Measurements from ENCODE around the gene NBPF1.
"Not testable (repeated sequence)": the region's sequence is repeated elsewhere in the genome, so short reads cannot be mapped to it uniquely, and the experiment has no call there.

The NBPF1 gene

DNA sequence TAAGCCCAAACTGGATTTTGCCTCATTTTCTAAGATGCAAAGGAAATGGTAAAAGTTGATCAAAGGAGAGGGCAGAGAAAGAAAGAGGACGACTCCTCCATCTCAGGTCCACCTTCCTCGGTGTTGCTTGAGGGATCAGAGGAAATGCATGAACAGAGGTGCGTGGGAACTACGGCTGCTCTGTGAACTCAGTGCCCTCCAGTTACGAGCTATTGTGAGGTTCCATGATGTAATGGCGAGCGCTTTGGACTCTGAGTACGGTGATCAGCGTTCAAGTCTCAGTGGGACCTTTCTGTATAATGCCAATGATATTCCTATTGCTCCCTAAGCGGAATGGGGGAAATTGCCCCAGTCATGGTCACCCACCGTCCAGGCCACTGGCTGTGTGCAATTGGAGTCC is 60.1 kb downstream of the NBPF1 start:
- H3K27ac ChIP-seq (ENCODE audit: low read depth, low read length, severe bottlenecking); H3K4me3 ChIP-seq (ENCODE audit: extremely low read depth, insufficient read depth, low read length, poor library complexity, severe bottlenecking); H3K4me1 ChIP-seq (ENCODE audit: control insufficient read depth, insufficient read depth, low read length, poor library complexity, severe bottlenecking); H3K36me3 ChIP-seq (ENCODE audit: control insufficient read depth, insufficient read depth, low read length); H3K9me3 ChIP-seq (ENCODE audit: control insufficient read depth, low read length): not testable (repeated sequence)
- 96% methylated on average over 5 of the region's 11 CpGs; no CpG with 5 or more reads in 1 of the 2 experiments for whole genome bisulfite sequencing, 2 experiments (ENCODE audit: insufficient coverage in 2 of 2)

DNA sequence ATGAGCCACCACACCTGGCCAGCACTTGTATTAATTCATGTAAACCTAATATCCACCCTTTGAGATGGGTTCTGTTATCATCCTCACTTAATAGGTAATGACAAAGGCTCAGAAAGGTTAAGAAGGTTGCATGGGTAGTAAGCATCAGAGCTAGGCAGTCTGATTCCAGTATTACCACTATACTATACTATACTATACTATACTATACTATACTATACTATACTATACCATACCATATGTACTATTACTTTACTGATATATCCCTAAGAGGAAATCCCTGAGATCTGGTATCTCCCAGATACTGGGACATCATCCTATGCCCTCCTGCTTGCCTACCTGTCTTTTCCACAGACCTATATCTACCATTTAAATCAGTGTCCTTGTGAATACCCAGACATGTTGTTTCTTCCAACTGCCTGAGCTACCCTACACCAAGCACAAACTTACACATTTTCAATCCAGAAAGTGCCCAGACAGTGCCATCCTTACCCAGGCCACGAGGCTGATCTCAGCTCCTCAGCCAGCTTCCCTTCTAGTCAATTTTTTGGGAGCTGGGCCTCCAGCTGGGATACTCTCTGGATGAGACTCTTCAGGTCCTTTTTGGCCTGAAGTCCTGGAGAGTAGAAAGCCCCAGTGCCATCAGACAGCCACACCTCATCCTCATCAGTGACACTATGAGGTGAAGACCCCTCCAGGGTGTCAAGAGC is 63.0 kb downstream of the NBPF1 start:
- not testable (repeated sequence) for H3K36me3 ChIP-seq (ENCODE audit: control insufficient read depth, insufficient read depth, low read length); H3K4me1 ChIP-seq (ENCODE audit: control insufficient read depth, insufficient read depth, low read length, poor library complexity, severe bottlenecking); H3K4me3 ChIP-seq (ENCODE audit: extremely low read depth, insufficient read depth, low read length, poor library complexity, severe bottlenecking); H3K27ac ChIP-seq (ENCODE audit: low read depth, low read length, severe bottlenecking); H3K9me3 ChIP-seq (ENCODE audit: control insufficient read depth, low read length)
- WGBS, 2 experiments (ENCODE audit: insufficient coverage in 2 of 2) = no CpG with 5 or more reads among the region's 1 CpG

DNA sequence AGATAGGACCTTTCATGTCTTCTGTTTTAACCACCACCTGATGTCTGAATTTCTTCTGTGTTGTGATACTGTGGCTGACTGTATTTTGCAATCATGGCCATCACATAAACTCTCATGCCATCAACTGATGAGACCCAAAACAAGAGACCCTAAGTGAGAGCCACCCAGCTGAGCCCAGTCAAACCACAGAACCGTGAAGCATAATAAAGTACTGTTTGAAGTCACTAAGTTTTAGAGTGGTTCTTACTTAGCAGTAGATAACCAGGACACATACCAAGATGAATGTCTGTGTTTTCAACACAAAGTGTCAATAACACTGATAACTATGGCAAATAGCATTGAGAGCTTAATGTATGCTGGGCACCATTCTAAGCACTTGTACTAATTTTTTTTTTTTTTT is 63.8 kb downstream of the NBPF1 start:
- H3K9me3 ChIP-seq (ENCODE audit: control insufficient read depth, low read length); H3K27ac ChIP-seq (ENCODE audit: low read depth, low read length, severe bottlenecking); H3K36me3 ChIP-seq (ENCODE audit: control insufficient read depth, insufficient read depth, low read length); H3K4me3 ChIP-seq (ENCODE audit: extremely low read depth, insufficient read depth, low read length, poor library complexity, severe bottlenecking); H3K4me1 ChIP-seq (ENCODE audit: control insufficient read depth, insufficient read depth, low read length, poor library complexity, severe bottlenecking): not testable (repeated sequence)
- no CpG with 5 or more reads among the region's 1 CpG for WGBS, 2 experiments (ENCODE audit: insufficient coverage in 2 of 2)

DNA sequence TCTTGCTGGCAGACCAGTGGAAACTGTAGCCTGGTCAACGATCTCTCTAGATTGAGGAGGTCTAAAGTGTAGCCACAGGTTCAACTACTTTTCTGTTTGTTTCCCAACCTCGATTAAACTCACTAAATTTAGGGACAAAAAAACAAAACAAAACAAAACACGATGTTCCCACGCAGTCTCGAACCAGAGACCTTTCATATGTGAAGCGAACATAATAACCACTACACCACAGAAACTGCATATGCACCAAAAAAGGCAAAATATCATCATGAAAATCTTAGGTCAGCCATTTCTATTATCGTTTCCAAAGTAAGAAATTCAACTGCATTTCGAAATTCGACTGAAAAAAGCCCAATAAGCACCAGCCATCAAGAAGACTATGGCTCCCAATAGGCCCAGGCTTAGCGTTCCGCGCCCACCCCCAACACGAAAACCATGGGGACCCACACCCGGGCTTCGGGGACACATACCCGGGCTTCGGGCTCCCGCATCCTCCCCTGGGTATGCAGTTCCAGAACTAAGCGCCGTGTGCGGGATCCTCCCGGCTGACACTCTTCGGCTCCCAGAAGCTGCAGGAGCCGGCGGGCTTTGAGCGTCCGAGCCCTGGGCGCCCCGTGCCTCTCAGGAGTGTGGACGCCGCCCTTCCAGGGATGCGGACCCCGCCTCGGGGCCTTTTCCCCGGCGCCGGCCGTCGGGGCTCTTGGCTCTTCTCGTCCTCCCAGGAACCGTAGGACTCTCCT is 65.7 kb downstream of the NBPF1 start:
- WGBS, 2 experiments (ENCODE audit: insufficient coverage in 2 of 2) = no CpG with 5 or more reads among the region's 41 CpGs
- not testable (repeated sequence) for H3K4me1 ChIP-seq (ENCODE audit: control insufficient read depth, insufficient read depth, low read length, poor library complexity, severe bottlenecking); H3K9me3 ChIP-seq (ENCODE audit: control insufficient read depth, low read length); H3K36me3 ChIP-seq (ENCODE audit: control insufficient read depth, insufficient read depth, low read length); H3K27ac ChIP-seq (ENCODE audit: low read depth, low read length, severe bottlenecking); H3K4me3 ChIP-seq (ENCODE audit: extremely low read depth, insufficient read depth, low read length, poor library complexity, severe bottlenecking)

DNA sequence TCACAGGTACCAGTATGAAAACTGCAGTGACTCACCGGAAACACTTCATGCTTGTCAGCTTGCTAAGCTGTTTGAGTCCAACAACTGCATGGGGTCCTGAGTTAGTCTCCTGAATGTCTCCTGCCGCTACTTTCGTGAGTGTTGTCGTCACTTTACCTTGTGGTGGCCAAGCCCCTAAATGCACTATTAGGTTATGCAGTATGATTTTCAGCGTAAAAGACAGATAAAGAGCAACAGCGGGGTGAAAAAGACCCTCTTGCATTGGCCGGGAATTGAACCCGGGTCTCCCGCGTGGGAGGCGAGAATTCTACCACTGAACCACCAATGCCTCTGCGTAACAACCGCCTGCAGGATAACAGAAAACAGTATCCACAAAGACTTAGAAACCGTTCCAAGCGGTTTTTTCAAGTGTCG is 67.7 kb downstream of the NBPF1 start:
- not testable (repeated sequence) for H3K4me1 ChIP-seq (ENCODE audit: control insufficient read depth, insufficient read depth, low read length, poor library complexity, severe bottlenecking); H3K9me3 ChIP-seq (ENCODE audit: control insufficient read depth, low read length); H3K4me3 ChIP-seq (ENCODE audit: extremely low read depth, insufficient read depth, low read length, poor library complexity, severe bottlenecking); H3K27ac ChIP-seq (ENCODE audit: low read depth, low read length, severe bottlenecking); H3K36me3 ChIP-seq (ENCODE audit: control insufficient read depth, insufficient read depth, low read length)
- WGBS, 2 experiments (ENCODE audit: insufficient coverage in 2 of 2) = 0 to 8% methylated on average over 2 to 7 of the region's 16 CpGs

DNA sequence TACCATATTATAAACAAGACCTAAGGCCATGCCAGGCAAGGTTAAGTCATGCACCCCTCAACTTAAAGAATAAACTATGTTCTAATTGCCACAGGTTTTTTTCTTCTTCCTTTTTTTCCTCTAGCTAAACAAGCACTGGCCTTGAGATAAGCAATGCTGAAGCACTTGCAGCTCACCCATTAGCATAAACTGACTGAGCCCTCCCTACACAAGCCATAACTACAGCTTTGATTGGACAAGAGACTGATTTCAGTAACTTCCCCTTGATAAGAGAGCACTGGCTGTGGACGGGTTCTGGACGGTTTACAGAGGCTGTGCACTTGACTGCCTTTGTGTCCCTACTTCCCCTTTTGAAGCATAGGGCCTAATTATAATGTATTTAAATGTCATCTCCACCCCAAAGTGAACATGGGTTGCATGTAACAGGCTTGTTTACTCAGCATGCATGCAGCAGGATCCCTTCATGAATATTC is 72.9 kb downstream of the NBPF1 start:
- no CpG with 5 or more reads among the region's 2 CpGs for WGBS, 2 experiments (ENCODE audit: insufficient coverage in 2 of 2)
- H3K4me3 ChIP-seq (ENCODE audit: extremely low read depth, insufficient read depth, low read length, poor library complexity, severe bottlenecking); H3K4me1 ChIP-seq (ENCODE audit: control insufficient read depth, insufficient read depth, low read length, poor library complexity, severe bottlenecking); H3K36me3 ChIP-seq (ENCODE audit: control insufficient read depth, insufficient read depth, low read length); H3K9me3 ChIP-seq (ENCODE audit: control insufficient read depth, low read length); H3K27ac ChIP-seq (ENCODE audit: low read depth, low read length, severe bottlenecking): not testable (repeated sequence)

DNA sequence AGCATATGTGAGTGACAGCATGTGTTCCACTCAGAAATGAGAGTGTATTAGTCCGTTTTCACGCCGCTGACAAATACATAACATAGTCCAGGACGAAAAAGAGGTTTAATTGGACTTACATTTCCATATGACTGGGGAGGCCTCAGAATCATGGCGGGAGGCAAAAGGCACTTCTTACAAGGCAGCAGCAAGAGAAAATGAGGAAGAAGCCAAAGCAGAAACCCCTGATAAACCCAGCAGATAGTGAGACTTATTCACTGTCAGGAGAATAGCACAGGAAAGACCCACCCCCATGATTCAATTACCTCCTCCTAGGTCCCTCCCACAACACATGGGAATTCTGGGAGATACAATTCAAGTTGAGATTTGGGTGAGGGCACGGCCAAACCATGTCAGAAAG is 75.8 kb downstream of the NBPF1 start:
- H3K9me3 ChIP-seq (ENCODE audit: control insufficient read depth, low read length); H3K4me3 ChIP-seq (ENCODE audit: extremely low read depth, insufficient read depth, low read length, poor library complexity, severe bottlenecking); H3K4me1 ChIP-seq (ENCODE audit: control insufficient read depth, insufficient read depth, low read length, poor library complexity, severe bottlenecking); H3K36me3 ChIP-seq (ENCODE audit: control insufficient read depth, insufficient read depth, low read length); H3K27ac ChIP-seq (ENCODE audit: low read depth, low read length, severe bottlenecking): not testable (repeated sequence)
- WGBS, 2 experiments (ENCODE audit: insufficient coverage in 2 of 2) = no CpG with 5 or more reads among the region's 6 CpGs

DNA sequence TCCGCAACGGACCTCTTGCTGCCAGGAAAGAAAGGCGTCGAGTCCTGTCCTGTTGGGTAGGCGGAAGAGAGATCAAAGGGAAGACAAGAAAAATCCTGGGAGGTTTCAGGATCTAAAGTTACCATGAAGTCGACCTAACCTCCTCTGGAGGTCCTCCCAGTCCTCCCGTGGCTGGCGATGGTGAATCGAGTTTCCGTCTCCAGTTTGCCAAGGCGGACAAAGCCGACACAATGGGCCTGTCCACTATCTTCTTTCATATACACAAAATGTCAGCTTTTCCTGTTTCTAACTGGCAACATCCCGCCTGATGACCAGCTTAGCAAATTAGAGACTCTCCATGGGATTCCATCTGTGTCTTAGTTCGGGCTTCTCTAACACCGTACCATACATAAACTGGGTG is 76.6 kb downstream of the NBPF1 start:
- not testable (repeated sequence) for H3K27ac ChIP-seq (ENCODE audit: low read depth, low read length, severe bottlenecking); H3K36me3 ChIP-seq (ENCODE audit: control insufficient read depth, insufficient read depth, low read length); H3K9me3 ChIP-seq (ENCODE audit: control insufficient read depth, low read length); H3K4me3 ChIP-seq (ENCODE audit: extremely low read depth, insufficient read depth, low read length, poor library complexity, severe bottlenecking); H3K4me1 ChIP-seq (ENCODE audit: control insufficient read depth, insufficient read depth, low read length, poor library complexity, severe bottlenecking)
- WGBS, 2 experiments (ENCODE audit: insufficient coverage in 2 of 2) = 85 to 91% methylated on average over 4 to 14 of the region's 15 CpGs

DNA sequence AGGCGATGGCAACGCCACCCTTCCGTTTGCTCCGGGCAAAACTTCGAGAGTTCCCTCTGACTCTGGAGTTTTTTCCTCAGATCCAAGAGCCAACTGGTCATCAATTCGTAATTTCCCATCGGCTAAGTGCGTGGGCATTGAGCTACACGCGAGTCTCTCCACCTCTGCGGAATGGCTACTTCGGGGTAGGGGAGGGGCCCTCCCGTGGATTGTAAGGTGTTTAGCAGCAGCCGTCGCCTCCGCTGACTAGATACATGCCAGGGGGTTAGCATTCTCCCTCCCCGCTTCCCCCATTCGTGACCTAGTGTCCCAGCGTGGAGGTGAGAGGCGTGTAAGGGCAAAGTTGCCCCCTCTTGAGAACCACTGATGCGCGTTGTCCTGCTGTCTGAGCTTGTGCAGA is 77.5 kb downstream of the NBPF1 start:
- not testable (repeated sequence) for H3K36me3 ChIP-seq (ENCODE audit: control insufficient read depth, insufficient read depth, low read length); H3K4me1 ChIP-seq (ENCODE audit: control insufficient read depth, insufficient read depth, low read length, poor library complexity, severe bottlenecking); H3K27ac ChIP-seq (ENCODE audit: low read depth, low read length, severe bottlenecking); H3K9me3 ChIP-seq (ENCODE audit: control insufficient read depth, low read length); H3K4me3 ChIP-seq (ENCODE audit: extremely low read depth, insufficient read depth, low read length, poor library complexity, severe bottlenecking)
- WGBS, 2 experiments (ENCODE audit: insufficient coverage in 2 of 2) = no CpG with 5 or more reads among the region's 22 CpGs

DNA sequence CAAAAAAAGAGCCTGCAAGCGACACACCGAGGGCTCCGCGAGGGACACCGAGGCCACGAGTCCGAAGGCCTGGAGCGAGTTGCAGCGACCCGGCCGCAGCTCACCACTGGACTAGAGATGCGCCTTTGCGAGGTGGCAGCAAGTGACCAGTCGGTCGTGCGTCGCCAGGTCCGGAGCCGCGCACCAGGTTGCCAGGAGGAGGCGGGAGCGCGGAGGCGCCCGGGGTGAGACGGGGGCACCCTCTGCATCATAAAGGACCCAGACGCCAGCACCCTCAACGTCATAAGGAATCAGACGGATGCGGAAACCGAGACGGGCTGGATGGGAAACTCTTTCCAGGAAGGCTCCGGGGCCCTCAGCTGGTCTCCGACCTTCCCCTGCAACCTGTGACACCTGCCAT is 77.9 kb downstream of the NBPF1 start:
- WGBS, 2 experiments (ENCODE audit: insufficient coverage in 2 of 2) = 0 to 2% methylated on average over 11 to 13 of the region's 34 CpGs
- H3K27ac ChIP-seq (ENCODE audit: low read depth, low read length, severe bottlenecking); H3K4me1 ChIP-seq (ENCODE audit: control insufficient read depth, insufficient read depth, low read length, poor library complexity, severe bottlenecking); H3K36me3 ChIP-seq (ENCODE audit: control insufficient read depth, insufficient read depth, low read length); H3K9me3 ChIP-seq (ENCODE audit: control insufficient read depth, low read length): not testable (repeated sequence)
- peak overlapping the region; percentile 37 for H3K4me3 ChIP-seq (ENCODE audit: extremely low read depth, insufficient read depth, low read length, poor library complexity, severe bottlenecking)

DNA sequence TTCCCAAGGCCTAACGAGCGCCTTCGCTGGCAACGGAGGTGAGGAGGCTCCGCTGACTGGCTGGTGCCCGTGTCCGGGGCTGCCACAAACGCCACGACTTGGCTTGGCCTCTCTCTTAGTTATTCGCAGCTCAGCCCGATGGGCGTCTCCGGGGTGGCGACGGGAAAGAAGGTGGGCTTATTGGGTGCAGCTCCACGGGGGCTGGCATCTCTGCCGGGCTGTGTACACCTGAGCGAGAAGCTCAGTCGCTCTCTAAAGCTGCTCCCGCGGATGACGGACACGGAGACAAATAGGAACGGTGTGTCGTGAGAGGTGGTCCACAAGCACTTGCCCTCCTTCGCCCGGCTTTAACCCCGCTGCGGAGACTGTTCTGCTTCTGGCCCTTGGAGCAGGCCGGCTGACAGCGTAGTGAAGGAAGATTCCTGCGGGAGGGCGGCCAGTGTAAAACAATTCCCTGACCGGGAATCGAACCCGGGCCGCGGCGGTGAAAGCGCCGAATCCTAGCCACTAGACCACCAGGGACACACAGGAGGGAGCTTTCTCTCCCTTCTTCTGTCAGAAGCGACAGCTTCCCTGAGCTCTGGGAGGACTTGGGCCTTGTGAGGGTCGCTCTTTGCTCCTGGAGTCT is 78.4 kb downstream of the NBPF1 start:
- not testable (repeated sequence) for H3K9me3 ChIP-seq (ENCODE audit: control insufficient read depth, low read length); H3K4me1 ChIP-seq (ENCODE audit: control insufficient read depth, insufficient read depth, low read length, poor library complexity, severe bottlenecking); H3K27ac ChIP-seq (ENCODE audit: low read depth, low read length, severe bottlenecking); H3K36me3 ChIP-seq (ENCODE audit: control insufficient read depth, insufficient read depth, low read length)
- WGBS, 2 experiments (ENCODE audit: insufficient coverage in 2 of 2) = 0% methylated on average over 8 to 11 of the region's 43 CpGs
- peak overlapping the region; percentile 37 for H3K4me3 ChIP-seq (ENCODE audit: extremely low read depth, insufficient read depth, low read length, poor library complexity, severe bottlenecking)
